Astrocyte of the cerebellum (primary cell): ENCODE measurements around the gene ACSL4.

Experiments
- DNase-seq: peaks from one replicate; pipeline ENCODE4 v3.0.0-alpha.2; 2011; ENCODE audit warnings: low read depth
- H3K4me3 ChIP-seq: 2 replicates; pipeline ENCODE4 v1.5.1; 2011; ENCODE audit warnings: mild to moderate bottlenecking, low read depth, low read length, moderate library complexity
- in situ Hi-C: cut with HindIII; loops from 2 replicates; pipeline ENCODE4 v1.10.0; 2017; ENCODE audit warnings: low sequenced_read_pairs
- TF ChIP-seq, protein P1 (sequence below): IDR thresholded peaks from 2 replicates; pipeline ENCODE4 v1.5.1; 2012; ENCODE audit warnings: low read length, low read depth, moderate library complexity, mild to moderate bottlenecking; ENCODE audit errors: missing control alignments

Gene ACSL4

DNA sequence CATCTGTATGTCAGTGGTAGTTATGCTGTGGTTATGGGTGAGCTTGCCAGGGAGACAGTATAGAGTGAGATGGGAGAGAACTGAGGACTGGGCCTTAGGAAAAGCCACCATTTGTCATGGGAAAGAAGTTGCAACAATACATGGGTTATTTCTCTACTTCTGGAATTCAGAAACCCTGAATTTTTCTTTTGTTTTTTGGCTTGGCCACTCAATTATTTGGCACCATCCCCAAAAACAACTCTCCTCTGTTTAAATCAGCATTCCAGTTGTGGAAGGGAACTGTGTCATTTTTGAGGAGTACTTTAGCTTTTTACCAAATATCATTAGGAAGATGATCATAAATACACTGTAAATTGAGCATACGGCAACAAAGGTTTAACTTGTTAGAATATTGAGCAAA lies 41.1 kb upstream of the ACSL4 start:
- in situ Hi-C loops = no loop called here
- H3K4me3 ChIP-seq = no peak overlapping the region
- TF ChIP-seq, protein P1, sequence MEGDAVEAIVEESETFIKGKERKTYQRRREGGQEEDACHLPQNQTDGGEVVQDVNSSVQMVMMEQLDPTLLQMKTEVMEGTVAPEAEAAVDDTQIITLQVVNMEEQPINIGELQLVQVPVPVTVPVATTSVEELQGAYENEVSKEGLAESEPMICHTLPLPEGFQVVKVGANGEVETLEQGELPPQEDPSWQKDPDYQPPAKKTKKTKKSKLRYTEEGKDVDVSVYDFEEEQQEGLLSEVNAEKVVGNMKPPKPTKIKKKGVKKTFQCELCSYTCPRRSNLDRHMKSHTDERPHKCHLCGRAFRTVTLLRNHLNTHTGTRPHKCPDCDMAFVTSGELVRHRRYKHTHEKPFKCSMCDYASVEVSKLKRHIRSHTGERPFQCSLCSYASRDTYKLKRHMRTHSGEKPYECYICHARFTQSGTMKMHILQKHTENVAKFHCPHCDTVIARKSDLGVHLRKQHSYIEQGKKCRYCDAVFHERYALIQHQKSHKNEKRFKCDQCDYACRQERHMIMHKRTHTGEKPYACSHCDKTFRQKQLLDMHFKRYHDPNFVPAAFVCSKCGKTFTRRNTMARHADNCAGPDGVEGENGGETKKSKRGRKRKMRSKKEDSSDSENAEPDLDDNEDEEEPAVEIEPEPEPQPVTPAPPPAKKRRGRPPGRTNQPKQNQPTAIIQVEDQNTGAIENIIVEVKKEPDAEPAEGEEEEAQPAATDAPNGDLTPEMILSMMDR = no peak
- no peak for DNase-seq

DNA sequence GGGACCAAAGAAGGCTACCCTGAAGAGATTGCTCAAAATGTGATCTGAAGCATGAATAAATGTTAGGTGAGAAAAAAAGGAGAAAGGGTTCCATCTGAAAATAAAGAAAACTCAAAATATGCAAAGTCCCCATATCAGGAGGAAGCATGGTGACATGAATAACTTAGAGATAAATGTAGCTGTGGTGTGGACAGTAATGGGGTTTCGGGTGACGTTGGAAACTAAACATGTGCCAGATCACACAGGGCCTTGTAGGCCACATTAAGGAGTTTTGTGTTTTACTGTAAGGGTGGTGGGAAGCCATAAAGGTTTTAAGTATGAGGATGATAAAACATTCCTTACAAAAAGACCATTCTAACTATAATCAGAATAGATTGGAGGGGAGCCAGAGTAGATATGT lies 40.3 kb upstream of the ACSL4 start:
- in situ Hi-C loops = no loop called here
- no peak for DNase-seq
- no peak overlapping the region for H3K4me3 ChIP-seq
- TF ChIP-seq, protein P1 = no peak

DNA sequence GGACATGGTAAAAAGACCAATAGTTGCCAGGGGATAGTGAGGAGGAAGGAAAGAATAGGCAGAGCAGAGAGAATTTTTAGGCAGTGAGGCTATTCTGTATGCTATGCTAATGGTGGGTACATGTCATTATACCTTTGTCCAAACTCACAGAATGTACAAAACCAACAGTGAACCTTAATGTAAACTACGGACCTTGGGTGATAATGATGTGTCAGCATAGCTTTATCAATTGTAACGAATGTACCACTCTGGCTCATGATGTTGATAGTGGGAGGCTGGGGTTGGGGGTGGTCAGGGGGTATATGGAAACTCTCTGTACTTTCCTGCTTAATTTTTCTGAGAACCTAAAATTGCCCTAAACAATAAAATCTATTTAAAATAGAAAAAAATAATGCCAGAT lies 37.7 kb upstream of the ACSL4 start:
- in situ Hi-C loops = no loop called here

DNA sequence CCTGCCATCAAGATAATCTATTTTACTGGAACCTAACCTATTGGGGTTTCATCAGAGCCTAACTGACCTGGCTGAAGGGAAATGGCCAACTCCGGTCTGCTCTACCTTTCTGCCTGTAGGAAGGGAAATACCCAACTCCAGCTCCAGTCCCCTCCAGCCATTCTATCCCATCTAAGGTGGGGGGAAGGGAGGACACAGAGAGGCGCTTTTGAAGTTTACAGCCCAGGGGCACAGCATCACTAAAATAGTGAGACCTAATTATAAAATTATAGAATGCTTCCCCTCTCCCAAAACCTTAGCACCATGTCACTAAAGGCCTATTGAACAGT lies 27.8 kb upstream of the ACSL4 start:
- no peak for DNase-seq
- no peak overlapping the region for H3K4me3 ChIP-seq
- in situ Hi-C loops = no loop called here
- TF ChIP-seq, protein P1 = no peak

More for the DNA sequence above, 37.7 kb upstream of the ACSL4 start:
- TF ChIP-seq, protein P1 = no peak
- DNase-seq = no peak
- no peak overlapping the region for H3K4me3 ChIP-seq

DNA sequence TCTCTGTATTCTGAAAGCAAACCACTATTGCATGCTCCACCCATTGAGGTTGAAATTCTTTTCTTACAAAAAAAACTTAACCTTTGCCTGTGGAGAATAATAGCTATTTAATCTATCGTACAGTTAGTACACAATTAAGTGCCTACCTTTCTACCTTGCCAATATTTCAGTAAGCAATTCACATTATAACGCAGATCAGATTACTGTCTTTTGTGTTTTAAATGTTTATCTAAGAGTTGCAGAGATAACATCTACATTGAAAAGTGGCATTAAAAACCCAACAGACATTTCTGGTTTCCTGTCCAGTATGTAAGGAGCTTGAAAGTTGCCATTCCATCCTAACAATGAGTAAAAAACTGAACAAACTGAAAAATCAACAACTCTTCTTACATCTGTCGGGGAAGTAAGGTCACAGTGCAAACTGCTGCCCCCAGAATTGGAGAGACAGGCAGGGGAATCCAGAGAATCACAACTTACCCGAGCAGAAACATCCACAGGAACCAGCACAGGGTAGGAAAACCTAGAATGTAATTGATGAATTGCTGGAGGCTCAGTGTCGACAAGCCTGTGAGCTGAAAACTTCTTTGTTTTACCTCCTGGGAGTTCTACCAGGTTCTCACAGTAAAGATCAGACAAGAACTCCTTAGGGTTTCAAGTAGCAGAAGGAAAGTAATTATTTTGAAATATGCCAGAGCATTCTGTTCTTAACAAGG lies 27.3 kb upstream of the ACSL4 start:
- TF ChIP-seq, protein P1 = no peak
- no peak for DNase-seq
- no peak overlapping the region for H3K4me3 ChIP-seq

DNA sequence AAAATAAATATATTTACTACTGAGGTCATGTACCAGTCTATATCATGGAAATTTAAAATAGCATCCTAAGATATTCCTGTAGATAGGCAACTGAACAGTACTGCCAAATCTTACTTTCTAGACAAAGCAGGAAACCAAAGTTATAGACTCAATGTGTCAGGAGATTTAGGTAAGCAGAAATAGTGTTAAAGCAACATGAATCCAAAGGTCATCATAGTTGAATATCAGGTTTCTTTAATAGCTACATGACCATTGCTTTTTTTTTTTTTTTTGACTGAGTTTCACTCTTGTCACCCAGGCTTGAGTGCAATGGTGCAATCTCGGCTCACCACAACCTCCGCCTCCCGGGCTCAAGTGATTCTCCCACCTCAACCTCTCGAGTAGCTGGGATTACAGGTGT lies 20.2 kb upstream of the ACSL4 start:
- TF ChIP-seq, protein P1 = no peak

More for the DNA sequence above, 27.3 kb upstream of the ACSL4 start:
- in situ Hi-C loops = no loop called here

More for the DNA sequence above, 20.2 kb upstream of the ACSL4 start:
- in situ Hi-C loops = no loop called here
- no peak for DNase-seq
- H3K4me3 ChIP-seq = no peak overlapping the region
